Stimulated activated CD4-positive, alpha-beta T cell treated with anti-CD3 and anti-CD28 coated beads, Interleukin-12 subunit alpha, Interleukin-12 subunit beta, amount 100 ng/mL, for 48 hours (primary cell): Measurements from ENCODE around the gene TMEM30A.

Experiments
- DNase-seq, 3 donors: peaks; one replicate each; pipeline ENCODE4 v3.0.0-alpha.2; 2020; ENCODE audit warnings: low read depth in 2 of 3, low spot score in 1 of 3

TMEM30A gene

DNA sequence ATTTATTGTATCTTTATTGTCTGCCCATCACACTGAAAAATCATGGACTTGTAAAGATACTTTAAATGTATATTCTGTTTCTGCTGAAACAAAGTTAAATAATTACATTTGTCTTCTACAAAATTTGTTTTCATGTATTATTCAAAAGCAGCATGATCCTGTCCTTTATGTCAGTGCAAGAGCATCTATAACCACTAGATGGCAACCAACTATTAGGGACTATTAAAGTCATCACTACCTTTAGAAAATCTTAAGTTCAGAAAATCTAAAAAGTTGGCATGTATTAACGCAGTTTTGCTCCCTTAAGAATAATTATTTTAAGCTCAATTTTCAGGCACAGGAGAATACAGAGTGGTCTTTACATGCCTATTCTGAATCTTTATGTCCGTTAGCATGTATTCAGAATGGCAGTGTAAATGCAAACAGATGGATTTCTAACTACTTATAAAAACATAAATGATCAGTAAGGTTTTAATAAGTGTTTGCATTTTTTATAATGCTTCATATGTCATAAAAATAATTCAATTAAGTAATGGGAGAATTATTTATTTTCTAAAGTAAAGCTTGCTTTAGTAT is 17.8 kb downstream of the TMEM30A start:
- DNase-seq, result no peak

DNA sequence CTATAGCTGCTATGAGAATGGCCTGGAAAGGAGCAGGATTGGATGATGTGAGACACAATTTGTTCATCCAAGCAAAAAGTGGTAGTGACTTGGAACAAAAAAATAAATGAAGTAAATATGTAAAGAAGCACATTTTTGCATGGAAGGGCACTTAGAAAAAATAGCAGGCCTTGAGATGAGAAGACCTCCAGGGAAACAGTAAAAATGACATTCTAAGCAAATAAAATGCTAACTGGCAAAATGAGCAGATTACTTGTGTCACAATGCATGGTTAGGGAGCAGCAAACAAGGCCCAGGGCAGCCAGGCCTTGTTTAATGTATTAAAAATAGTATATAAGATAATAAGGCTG is 21.2 kb downstream of the TMEM30A start:
- no peak for DNase-seq

DNA sequence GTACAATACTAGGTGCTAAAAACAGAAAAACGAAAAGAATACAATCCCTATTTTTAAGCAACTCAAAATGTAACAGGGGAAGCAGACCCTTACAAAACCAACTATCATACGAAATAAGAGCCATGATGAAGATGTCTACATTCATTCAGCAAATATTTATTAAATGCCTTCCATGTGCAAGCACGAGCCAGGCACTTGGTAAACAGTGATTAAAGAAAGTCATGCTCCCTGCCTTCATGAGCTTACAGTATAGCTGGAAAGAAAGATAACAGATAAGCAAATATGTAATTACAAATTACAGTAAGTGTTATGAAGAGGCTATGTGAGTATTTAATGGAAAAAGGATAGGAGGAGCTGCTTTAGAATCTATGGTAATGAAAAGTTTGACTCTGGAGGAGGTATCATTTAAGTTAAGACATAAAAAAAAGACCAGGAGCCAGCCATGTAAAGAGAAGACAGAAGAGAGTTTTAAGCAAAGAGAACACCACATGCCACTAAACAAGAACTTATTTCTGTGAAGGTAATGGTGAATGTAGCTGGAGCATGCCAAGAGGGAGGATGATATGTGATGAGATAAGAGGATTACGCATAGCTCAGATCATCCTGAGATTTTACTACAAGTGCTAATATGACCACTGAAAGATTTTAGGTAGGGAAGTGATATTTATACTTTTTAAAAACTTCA is 21.7 kb downstream of the TMEM30A start:
- no peak for DNase-seq

DNA sequence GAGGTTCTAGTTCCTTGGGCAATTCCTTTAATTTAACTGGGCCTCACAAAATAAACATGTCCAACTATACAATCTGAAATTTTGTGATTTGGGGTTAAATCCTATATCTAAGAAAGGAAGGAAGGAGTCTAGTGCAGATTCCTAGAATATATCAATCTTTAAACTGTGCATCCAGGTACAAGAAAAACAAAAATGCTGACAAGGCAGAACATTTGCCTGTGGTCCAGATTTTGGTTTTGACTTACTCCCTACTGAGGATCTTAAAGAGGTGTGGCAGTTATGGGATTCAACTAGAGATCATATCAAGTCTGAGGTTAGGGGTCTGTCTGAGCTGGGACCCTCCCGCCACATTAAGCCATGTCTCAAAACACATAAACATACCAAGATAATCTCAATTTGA is 23.3 kb downstream of the TMEM30A start:
- DNase-seq, result no peak

DNA sequence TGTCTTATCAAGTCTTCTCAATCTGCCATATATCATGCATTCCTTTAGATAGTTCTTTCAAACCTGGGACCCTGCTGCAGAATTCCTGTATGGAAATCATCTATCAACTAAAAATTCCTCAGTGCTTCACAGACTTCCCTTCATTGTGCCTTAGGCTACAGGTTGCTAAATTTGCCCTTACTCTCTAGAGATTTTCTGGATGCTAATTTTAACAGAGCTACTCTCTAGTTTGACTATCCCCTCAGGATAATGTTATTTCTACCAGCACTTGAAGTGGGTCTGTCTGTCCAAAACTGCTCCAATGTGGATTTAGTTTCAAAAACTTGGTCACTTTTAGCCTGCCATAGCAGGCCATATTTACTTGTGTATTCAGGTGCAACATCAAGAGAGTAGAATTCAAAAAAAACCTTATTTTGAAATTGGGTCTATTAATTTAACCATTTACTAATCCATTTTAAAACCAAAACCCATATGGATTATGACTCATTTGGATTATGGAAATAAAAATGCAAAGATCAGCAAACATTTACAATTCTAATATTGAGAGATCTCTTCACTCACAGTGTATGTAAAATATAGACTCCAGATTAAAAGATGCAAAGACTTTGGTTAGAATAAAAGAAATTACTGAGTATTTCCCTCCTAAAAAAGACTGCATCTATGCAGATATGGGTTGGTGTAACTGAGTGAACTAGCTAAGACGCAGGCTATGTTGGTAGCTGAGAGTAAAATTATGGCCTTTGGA is 27.1 kb downstream of the TMEM30A start:
- DNase-seq, result no peak

DNA sequence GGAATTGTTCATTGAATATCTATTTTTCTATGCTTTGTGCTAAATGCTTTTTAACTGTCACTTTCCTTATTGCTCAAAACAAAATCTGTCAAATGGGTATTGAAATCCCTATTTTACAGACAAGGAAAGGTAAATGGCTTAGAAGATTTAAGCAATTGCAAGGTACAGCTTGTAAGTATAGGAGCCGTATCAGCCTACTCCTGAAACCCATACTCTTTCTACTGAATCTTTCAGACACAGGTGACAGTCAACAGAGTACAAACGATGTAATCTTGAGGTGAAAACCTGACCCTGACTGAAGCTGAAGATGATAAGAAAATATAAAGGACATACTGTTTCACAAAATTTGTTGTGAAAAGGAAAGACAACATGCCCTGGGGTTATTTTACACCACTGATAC is 34.0 kb downstream of the TMEM30A start:
- DNase-seq, result no peak

DNA sequence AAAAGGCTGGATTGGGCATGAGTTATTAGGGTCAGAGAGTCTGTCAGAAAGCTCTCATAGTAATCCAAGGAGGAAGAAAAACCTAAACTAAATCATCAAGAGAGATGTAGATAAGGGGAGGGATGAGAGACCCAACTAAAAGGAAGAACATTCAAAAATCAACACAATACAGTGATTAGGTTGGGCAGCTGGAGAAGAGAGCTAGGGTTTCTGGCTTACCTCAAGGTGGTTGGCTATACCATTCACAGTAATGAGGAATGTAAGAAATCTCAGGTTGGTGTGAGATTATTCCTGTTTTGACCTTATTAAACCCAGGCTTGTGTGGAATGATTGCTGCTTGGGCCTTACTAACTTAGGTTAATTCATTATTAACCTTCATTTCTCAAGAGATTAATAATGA is 34.8 kb downstream of the TMEM30A start:
- DNase-seq, result no peak

DNA sequence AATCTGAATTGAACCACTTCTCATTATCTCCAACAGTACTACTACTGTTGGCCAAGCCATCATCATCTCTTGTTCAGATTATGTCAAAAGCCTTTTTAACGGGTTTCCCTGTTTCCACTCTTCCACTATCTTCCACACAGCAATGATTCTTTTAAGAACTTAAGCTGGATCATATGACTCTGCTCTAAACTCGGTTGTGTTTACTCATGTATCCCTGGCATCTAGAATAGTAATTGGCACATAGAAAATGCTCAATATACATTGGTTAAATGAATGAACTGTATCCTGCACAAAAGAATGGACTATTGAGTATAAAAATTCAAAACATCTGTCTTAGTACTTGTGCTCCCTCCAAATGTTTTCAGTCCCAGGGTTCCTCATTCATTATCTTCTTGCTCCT is 38.2 kb downstream of the TMEM30A start:
- no peak for DNase-seq

DNA sequence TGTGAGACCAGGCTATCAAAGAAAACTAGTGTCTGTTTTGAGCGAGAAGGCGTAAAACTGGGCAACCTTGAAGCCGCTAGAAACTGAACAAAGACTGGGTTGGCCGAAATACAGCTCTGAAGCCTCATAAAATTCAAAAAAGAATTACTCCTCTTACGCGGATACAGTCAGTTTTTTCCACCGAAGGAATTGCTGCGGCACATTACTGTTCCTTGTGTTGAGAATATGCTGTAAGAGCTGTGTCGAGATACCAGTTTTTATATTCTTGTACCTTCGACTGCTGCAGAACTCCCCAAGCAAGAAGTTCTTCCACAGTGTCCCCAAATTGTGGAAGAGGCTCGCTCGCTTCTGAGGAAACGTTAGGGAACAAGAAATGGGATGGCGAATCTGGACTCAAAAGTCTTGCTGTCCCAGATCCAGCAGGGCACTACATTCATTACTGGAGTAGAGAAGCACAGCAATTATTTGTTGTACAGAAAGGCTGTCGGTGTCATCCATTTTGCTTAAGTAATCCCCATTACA is 40.5 kb downstream of the TMEM30A start:
- no peak for DNase-seq

DNA sequence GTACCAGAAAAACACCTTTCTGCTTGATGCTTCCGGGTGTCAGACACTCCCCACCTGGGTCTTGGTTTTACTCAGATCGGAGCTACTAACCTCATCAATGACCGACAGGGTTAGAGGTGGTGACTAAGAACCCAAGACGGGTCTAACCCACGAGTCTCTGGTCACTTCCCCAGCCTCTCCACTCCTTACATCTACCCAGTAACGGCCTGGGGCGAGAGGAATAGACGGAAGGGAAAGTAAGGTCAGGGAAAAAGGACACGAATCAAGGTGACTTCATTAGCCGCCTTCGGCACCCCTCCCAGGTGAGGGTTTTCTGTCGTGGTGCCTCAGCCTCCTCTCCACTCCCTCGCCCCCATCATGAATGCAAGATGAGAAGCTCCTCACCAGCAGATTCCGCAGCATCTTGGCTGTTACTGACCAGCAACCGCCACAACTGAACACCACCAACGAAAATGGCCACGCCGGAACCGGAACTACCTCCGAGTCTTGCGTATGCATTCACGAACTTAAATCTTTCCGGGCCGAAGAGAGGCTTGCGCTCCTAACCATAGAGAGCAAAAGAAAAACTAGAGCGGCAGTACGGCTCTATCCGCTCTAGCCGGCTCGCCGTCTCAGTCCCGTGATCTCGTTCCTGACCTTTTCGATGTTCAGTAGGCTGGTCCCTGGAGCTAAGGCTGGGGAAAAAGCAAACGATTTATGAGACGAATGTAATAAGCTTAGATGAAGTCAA is 41.1 kb downstream of the TMEM30A start, which contains the start of gene COX7A2:
Gene COX7A2, minus strand, starts transcription at position 469 of the 730 bp plus-strand sequence. Its CDS starts 67 bp downstream, at position 402.
- peak; percentile 71 to 81 (median 74) for DNase-seq

DNA sequence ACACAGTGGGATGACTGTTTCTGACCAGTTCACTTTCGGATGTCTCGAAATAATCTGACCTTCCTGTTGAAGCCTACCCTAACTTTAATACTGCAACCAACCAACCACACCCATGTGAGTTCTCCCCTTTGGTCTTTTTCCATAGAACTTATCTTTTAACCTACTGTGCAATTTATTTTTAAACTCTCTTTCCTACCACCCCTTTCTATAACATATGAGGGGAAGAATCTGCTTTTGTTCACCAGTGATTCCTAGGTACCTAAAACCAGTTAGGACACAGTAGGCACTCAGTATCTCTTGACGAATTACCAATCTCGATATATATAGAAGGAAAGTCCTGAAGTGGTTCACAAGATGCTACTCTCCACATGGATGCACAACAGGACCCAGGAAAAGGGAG is 48.0 kb downstream of the TMEM30A start:
- DNase-seq, result no peak

DNA sequence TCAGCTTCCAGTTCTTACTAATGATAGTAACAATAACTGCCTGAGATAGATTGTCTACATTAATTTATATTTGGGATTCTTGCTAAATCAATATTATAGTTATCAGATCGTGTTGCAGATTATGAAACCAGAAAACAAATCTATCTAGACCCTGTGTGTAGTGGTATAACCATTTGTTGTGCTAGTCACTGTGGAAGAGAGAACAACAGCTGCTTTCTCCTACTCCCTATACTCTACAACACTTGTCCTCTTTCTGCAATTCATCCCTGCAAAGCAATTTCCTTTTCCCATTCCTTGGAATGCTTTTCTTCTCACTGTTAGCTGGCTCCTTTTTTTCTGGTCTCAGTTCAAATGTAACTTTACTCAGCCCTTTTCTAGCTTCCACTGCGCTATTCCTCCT is 49.3 kb downstream of the TMEM30A start:
- DNase-seq, result no peak

DNA sequence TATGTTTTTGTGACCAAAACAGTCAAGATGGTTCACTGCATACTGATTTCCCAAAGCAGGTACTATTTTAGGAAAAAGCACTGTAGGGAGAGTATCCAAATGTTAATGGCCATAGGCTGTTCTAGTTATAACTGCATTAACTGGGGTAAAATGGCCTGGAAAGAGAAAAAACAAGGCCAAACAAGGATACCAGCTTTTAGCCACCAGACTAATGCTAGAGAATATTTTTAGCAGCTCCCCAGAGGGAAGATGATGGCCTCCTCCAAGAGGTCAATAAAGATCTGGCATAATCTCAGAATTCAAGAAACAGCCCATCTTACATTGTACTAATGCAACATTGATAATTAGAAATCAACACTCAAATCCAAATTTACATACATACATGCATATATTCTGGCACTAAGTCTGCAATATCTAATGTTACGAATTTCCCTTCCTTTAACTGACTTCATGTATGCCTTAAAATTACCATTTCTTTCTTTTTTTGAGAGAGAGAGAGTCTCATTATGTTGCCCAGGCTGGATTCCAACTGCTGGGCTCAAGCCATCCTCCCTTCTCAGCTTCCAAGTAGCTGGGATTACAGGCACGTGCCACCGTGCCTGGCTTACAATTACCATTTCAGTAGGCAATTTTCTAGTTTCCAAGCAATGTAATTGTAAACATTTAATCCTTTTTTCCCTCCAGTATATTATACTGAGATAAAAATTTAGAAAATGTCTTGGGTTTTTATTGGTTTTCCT is 50.3 kb downstream of the TMEM30A start:
- DNase-seq, result no peak

DNA sequence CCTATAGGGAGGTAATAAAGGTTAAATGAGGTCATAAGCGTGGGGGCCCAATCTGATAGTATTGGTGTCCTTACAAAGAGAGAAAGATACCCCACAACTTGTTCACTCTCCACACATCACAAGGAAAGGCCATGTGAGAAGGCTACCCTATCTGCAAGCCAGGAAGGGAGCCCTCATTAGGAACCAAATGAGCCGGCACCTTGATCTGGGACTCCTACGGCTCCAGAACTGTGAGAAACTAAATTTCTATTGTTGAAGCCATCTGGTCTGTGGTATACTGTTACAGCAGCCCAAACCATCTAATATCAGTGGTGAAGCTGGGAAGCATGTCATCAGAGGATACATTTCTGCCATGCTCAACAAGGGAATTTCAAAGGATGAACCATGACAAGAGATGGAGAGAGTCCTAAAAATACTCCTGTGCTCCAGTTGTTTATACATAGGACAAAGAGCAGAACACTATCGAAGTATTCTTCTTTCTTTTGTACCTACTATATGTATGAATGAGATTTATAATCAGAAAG is 51.4 kb downstream of the TMEM30A start:
- no peak for DNase-seq

DNA sequence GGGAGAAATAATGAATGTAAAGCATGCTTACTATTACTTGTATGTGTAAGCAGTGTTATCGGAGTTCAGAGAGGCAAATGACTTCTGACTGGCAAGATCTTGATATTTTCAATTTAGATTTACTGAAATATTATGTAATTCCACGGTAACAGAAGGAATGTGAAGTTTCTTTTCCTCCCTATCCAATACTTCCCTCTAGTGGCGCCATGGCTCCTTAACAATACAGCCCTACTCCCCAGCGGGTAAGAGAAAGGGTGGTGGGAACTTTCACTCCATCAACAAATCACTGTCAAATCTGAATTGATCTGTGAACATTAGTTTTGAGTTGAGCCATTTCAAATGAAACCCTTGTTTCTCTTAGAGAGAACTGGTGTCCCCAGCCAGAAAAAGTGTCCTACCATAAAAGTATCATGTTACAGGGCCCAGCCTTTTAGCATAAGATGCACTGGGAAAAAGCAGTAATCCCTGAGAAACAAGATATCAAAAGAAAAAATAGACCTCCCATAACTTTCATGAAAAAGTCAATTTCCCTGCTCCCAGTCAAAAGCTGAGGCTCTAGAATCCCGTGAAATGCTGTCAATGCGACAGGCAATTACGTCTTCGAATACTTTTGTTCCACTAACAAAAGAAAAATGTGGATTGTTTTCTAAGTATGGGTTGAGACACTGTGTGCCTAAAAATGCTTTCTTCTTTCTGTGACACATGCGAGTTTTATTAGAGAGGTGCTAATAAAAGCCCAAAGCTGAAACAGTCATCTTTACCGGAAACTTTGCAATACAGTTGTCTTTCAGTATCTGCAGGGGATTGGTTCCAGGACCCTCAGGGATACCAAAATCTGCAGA is 53.9 kb downstream of the TMEM30A start:
- DNase-seq, result no peak

DNA sequence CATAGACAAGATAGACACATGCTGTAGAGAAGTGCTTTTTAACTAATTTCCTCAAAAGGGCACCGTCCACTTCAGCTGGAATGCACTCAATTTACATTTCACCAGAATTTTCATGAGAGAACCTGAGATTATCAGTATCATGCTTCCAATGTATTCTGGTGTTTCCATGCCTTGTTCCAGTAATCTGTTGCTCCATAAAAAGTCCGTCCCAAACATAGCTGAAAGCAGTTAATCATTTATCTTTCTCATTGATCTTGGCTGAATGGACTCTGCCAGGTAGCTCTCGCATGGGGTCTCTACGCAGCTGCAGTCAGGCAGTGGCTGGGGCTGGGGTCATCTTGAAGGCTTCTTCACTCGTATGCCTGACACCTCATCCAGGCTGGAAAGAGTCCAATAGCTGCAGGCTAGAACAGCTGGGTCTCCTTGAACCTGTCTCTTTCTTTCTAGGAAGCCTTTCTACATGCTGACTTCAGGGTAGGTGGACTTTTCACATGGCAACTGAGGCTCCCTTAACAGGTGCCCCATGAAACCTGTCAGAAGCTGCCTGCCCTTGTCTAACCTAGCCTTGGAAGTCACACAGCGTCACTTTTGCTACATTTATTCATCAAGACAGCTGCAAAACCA is 60.2 kb downstream of the TMEM30A start:
- DNase-seq, result no peak

DNA sequence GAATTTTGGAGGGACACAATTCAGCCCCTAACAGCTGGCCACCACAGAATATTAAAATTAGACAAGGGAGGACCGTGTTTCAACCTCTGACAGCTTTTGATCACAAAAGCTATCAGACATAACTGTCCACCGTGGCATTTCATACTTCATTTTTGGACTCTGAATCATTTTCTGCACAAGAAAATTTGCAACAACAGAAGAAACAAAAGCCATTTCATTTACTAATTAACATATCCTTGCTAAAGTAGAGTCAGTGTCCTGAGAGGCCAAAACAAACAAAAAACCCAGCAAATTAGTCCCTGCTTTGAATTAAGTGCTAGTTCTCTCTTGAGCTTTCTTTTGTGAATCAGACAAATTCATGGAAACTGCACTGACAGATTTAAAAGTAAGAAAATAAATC is 61.2 kb downstream of the TMEM30A start:
- no peak for DNase-seq

DNA sequence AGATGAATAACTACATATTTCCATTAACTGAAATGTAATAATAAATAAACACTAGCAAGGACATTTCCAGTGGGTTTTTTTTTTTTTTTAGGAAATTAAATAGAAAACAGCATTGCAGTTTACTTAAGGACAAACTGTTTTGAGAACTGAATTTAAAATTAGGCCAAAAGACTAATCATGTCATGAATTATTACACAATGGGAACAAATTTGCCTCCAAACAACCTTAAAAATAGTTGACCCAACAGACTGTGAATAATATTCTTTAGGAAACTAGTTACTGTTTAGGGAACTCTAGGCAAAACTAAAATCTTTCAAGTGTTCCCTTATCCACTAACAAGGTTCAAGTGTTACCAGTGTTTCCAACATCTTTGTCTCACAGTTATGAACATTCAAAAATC is 62.3 kb downstream of the TMEM30A start:
- DNase-seq, result no peak

DNA sequence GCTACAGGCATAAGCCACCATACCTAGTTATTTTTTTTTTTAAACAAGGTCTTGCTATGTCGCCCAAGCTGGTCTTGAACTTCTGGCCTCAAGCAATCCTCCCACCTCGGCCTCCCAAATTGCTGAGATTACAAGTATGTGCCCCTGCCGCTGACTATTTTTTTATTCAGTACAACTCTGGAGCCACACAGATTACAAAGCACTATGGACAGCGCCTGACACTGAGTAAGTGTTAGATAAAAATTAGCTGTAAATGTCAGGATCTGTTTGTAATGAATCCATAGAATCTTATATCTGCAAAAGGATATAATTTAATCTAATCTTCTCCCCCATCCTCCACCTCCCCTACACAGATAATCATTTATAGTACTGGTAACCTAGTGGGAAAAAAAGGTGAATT is 63.5 kb downstream of the TMEM30A start:
- DNase-seq, result no peak
